ENCODE results near the gene ANKRD33B. TPM values are rescaled to one million over a fixed set of nuclear protein-coding genes. Genes with fewer than 3 reads are reported as not detected.

ANKRD33B gene
- total and polyA plus RNA-seq, 2 of the 8 experiments (the other 6 are each of a cell fraction or from before 2014, with no cell fraction given) = 6.9 to 20.6 TPM

Small RNA genes lying within 50 kb of the gene (small RNA-seq; reads per million reads assigned to genes)
- gene AC012629.4 (ENCODE audit: insufficient read depth) (not detected), gene AC112200.1 (ENCODE audit: insufficient read depth) (not detected)

Other genes starting within 250 kb of the ANKRD33B start
- gene MARCHF6, start 210.4 kb upstream of the ANKRD33B start, total RNA-seq (2021; fragmentation: NEBNext Ultra II Directional; extraction: Animal tissue kit (Norgen Biotek cat#: 25700)) = 109 and 118 TPM in 2 replicates
- gene MARCHF6, start 210.4 kb upstream of the ANKRD33B start, polyA plus RNA-seq (2011; rRNA removed) = 74.1 and 93.1 TPM in 2 replicates
- gene ROPN1L, start 122.2 kb upstream of the ANKRD33B start, total RNA-seq (2021; fragmentation: NEBNext Ultra II Directional; extraction: Animal tissue kit (Norgen Biotek cat#: 25700)) = 0.38 and 0.73 TPM in 2 replicates
- gene ROPN1L, start 122.2 kb upstream of the ANKRD33B start, polyA plus RNA-seq (2011; rRNA removed) = 0.24 and 0.28 TPM in 2 replicates
- gene DAP, start 197.2 kb downstream of the ANKRD33B start, total RNA-seq (2021; fragmentation: NEBNext Ultra II Directional; extraction: Animal tissue kit (Norgen Biotek cat#: 25700)) = 43.3 and 44.4 TPM in 2 replicates
- 26.2 and 30.2 TPM in 2 replicates for gene DAP, start 197.2 kb downstream of the ANKRD33B start, polyA plus RNA-seq (2011; rRNA removed)